Measurements from ENCODE around the gene RXRA.

GRCh38 chr9:134400283-134400682 is 74.0 kb downstream of the RXRA start:
- TF ChIP-seq ZNF384 (IDR thresholded peaks at IDR 0.05), result no peak
- no peak for TF ChIP-seq L3MBTL2 (conservative IDR thresholded peaks at IDR 0.05)
- no peak for TF ChIP-seq SP1 (IDR thresholded peaks at IDR 0.05)
- TF ChIP-seq BHLHE40 (IDR thresholded peaks at IDR 0.05; ENCODE audit: borderline replicate concordance), result no peak
- no peak for TF ChIP-seq NFRKB (IDR thresholded peaks at IDR 0.05)
